Activated naive CD4-positive, alpha-beta T cell treated with Interleukin-2 at 50 U/mL for 16 hours (primary cell): ENCODE data around the gene ANTXRL.
A peak's percentile ranks its signal among the peaks of the same experiment; 100 is the strongest.
"Not testable (repeated sequence)": the region's sequence is repeated elsewhere in the genome, so short reads cannot be mapped to it uniquely, and the experiment has no call there.

Source experiments
- DNase-seq: peaks from one replicate; pipeline ENCODE4 v3.0.0-alpha.2; 2020

ANTXRL gene

DNA sequence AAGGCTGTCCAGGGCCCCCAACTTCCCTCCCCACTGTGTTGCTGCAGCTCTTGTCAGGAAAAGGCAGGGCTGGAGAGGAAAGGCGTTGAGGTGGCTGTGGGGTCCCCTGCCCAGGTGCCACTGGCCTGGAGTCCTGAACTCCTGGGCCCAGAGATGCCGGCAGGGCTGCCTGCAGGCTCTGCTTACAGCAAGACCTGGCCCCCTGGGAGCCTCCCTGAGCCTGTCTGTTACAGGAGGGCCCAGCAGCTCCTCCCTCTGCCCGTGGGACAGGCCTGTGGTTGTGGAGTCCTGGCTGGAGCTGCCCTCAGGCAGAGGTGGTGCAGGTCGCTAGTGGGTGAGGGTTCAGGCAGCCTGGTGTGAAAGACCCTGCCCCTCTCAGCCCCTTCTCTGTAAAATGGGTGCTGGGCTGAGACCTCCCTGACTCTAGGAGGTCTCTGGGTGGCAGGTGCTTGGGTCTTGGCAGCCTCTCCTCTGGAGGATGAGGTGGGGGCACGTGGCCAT, 9.9 kb downstream of the ANTXRL start:
- DNase-seq = peak; percentile 1

DNA sequence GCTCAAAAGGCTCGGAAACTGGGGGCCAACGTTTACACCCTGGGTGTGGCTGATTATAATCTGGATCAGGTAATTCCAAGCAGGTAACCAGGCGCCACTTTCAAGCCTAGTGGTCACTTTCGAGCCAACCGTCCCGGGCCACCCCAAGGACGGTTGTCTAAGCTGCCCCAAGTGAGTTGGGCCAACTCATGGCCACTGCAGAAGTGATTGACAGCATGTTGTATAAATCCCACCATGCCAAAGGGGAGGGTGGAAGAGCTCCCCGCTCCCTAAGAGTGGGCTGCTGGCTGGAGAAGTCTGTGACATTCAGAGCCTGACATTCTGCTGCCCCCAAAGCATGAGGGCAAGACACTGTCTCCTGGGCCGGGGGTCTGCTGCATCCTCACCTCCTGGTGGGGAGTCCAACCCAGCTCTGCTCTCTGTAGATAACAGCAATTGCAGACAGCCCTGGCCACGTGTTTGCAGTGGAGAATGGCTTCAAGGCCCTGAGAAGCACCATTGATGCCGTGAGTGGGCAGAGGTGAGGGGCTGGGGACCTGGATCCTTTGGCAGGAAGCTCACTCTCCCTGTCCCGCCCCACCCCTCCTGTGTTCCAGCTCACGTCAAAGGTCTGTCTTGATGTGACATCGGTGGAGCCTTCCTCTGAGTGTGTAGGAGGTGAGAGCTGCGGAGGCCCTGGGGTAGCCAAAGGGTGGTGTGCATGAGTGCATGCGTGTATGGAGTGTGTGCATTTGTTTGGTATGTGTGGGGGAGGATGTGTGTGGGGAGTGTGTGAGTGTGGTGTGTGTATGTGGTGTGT, 10.8 kb downstream of the ANTXRL start:
- DNase-seq = peak; percentile 24

DNA sequence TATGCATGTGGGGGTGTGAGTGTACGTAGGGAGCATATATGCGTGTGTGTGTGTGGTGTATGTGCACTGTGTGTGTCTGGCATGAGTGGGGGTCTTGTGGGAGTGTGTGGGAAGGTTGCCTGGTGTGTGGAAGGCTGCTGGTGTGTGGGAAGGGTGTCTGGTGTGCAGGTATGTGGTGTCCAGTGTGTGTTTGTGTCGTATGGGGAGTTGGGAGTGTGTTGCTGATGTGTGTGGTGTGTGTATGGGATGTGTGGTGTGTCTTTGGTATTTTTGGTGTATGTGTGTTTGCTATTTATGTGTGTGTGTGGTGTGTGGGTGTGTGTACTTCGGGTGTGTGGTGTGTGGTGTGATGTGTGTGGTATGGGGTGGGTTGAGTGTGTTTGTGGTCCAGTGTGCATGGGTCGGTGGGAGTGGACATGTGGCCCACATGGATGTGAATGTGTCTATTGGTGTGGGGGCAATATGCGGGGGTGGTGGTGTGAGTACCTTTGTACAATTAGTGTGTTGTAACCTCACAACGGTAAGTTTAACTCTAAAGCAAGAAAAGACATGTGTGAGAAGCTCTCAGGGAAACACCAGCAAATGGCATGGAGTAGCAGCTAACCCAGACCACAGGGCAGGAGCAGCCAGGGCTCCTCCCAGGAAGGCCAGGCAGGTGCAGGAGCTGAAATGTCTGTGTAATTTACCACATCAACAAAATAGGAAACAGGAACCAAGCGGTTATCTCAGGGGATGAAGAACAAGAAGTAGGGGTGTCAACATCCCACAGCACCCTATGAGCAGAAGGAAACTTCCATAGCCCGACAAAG, 11.9 kb downstream of the ANTXRL start:
- DNase-seq = peak; percentile 1

DNA sequence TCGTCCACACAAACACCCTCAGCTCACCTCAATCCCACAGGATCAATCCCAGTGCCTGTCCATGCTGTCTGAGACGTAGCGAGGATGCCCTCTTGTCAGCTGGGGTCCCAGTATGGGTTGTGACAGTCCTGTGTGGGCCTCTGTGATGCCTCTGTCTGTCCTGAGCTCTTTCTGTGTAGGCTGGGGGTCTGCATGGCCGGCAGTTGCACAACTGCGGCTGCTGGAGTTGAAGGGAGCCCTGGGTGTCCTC, 12.4 kb downstream of the ANTXRL start:
- DNase-seq = no peak

DNA sequence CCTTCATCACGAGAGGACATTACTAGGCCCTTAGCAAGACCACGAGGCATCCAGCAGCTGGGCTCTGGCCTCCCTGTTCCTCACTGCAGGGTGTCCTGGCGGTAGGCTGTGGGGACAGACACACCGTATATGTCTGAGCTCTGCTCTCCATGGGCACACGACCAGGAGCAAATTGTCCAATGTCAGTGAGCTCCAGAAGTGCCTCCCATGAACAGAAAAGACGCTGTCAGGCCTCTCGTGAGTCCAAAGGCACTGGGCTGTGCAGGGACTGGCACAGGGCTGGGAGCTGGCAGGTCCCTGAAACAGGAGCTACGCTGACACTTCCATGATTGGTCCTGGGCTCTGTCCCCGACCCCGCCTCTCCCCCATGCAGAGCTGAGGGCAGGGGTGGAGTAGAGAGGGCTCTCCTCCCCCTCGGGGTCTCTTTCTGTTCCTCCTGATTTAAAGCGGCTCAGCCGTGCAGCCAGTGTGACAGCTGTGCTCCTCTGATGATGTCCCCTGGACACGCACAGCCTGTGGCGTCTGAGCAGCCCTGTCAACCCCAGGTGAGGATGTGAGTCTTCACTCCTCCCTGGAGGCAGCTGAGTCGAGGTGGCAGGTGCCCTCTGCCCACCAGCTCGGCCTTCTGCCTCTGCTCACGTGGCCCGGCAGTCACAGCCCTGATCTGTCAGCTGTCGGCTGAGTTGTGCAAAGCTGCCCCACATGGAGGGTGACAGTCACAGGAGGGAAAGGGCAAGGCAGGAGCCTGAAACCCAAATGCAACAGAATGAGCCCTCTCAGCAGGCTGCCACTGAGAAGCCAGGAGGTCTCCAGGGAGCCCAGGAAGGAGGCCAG, 13.0 kb downstream of the ANTXRL start:
- DNase-seq = peak; percentile 2

DNA sequence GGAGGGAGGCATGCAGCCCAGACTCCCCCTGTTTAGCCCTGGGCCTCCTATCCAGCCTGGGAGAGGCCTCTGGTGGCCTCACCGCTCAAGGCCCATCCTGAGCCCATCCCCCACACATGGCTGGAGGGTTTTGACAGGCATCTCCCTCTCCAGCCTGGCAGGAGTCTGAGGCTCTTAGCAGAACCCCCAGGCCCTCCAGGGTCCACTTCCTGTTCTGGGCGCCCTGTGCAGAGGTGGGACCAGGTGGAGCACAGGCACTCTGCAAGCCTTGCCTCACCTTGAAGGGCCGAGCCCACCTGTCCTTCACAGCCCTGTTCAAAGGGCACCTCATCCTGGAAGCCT, 13.5 kb downstream of the ANTXRL start:
- DNase-seq = peak; percentile 1

DNA sequence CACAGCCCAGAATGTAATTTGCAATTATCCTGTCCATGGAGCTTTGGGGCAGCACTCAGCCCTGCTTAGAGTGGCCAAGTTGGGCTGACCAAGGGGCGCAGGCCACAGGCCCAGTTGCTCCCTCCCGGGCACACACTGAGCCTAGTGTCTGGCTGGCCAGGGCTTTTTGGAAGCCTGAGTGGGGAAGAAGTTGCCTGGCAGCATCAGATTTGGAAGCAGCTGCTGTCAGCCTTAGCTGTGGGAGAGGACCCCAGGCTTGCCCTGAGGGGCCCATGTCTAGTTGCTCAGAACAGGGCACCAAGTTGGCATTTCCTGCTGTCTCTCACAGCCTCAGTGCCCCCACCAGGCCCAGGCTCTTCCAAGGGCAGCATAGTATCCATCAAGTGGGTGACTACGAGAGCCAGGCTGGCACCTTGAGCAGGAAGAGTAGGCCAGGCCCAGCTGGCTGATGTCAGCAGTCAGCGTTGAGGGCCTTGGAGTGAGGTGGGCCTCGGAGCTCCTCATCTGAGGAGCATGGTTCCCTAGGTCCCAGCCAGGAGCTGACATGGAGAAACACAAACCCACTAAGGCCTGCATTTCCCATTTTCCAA, 14.4 kb downstream of the ANTXRL start:
- DNase-seq = peak; percentile 1

DNA sequence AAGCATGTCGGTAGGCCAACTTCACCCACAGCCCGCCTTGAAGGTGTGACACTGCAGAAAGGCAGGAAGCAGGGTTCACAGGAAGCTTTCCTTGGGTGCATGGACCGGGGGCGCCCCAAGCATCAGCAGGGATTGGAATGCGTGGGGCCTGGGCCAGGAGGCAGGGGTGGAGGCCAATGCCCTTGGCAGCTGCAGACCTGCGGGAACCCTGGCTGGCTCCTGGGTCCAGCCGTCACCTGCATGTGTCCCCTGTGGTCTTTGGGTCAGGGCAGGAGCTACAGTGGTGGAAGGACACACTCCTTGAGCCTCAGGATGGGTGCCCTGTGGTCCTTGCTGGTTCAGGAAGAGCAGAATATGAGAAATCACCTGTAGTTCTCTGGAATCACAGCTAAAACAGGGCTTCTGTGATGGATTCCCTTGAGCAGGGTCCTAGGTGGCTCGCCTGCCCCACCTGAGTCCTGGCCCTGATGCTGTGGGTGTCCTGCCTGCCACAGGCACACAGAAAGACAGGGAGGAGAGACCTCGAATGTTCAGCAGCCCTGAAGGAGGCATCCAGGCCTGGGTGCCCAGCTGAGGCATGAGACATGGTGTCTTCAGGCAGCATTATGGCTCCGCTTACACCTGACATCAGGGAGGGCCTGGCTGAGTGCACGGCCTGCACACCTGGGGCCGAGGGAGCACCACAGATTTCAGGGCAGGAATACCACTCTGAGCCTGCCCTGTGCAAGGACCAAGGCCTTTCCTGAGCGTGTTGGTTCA, 15.1 kb downstream of the ANTXRL start:
- DNase-seq = peak; percentile 1

DNA sequence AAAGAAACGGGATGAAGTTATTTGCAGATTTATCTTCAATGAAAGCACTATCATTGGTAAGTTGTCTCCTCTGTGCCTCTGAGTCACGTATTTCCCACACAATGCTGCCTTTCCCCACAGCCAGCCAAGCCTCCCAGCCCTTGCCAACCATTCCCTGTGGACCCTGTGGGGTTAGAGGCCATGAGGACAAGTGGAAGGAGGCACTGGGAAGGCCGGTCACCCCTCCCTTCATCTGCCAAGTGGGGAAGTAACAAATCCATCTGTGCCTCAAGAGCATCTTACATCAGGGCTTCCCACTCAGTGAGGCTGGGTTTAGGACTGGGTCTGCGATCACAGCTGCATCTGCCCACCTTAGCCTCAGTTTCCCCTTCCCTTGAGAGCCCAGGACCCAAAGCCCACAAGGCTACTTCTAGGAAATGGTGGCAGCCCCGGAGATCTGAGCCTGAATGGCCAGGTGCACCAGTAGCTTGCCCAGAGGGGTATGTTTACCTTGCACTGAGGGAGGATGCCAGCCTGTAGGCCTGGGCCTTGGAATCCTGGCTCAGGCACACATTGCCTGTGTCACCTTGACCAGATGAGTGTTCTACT, 16.1 kb downstream of the ANTXRL start:
- DNase-seq = peak; percentile 1

DNA sequence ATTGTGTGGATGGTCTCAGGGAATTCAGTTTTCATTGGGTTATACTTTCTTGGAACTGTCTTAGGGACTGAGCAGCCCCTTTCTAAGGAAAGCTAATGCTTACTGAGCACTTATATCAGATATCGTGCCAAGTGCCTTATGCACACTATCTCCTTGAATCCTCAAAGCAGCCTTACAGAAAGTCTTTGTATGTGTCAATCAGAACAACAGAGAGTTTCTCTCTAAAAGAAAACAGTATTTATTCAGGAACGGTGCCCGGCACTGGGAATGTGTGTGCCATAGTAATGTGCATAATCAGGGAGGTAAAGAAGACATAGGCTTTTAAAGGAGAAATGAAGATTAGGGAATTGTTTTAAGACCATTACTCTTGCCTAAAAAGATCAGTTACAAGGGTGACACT, 17.3 kb downstream of the ANTXRL start:
- peak; percentile 0 for DNase-seq

DNA sequence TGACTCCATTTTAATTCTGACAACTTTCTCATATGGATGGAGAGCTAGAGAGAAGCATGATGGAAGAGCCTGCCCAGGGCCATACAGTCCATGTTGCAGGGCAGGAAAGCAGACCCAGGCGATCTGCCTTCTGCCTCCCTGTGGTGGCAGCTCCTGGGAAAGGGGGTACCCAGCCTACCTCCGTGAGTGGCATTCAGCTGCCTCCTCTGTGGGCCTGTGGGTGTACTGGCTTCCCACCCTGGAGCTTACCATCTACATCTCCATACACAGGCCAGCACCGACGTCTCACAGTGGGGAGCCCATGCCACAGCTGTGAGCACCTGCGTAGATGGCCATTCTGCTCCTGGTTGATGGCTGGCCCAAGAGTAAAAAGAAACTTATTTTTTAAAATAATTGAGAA, 17.9 kb downstream of the ANTXRL start:
- not testable (repeated sequence) for DNase-seq

DNA sequence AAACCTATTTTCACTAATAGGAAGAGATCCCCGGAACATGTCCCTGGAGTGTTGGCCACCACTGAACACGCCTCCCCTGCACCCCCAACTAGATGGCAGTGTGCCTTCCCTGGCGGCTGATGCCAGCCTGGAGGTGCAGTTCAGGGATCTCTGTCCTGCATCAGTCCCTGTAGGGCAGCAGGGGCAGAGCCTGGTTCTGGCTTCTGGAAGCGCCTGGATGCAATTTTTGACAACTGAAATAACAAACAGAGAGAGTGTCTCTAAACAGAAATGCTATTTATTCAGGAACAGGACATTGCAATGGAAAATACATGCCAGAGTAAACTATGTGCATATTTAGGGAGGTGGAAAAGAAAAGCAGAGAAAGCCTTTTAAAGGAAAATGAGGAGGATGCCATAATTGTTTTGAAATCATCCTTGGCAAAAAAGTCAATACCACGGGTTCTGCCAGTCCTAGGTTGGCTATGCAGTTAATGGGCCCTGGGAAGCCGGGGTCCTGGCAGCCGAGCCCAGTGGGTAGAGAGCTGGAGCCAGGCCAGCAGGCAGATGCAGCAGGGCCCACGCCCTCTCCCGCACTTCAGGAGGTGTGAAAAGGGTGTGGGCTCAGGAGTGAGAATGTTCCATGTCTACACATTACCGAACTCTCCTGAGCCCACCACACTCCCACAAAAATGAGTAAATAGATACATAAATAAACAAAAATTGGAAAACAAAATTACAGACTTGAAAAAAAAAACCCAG, 18.5 kb downstream of the ANTXRL start:
- no peak for DNase-seq

DNA sequence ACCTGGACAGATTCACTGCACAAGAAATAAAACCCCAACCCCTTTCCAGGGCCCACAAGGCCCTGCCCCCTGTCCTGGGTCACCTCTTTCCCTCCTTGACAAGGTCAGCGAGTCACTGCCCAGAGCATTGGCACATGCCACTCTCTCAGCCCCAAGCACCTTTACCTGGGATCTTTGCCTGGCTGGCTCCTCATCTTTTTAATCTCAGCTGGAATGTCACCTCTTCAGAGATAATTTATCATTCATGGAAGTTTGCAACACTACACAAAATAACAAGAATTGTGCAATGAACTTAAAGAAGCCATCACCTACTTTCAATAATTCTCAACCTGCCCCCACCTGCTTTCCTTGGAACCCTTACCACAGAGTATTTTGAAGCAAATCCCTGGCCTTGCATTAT, 19.2 kb downstream of the ANTXRL start:
- no peak for DNase-seq

DNA sequence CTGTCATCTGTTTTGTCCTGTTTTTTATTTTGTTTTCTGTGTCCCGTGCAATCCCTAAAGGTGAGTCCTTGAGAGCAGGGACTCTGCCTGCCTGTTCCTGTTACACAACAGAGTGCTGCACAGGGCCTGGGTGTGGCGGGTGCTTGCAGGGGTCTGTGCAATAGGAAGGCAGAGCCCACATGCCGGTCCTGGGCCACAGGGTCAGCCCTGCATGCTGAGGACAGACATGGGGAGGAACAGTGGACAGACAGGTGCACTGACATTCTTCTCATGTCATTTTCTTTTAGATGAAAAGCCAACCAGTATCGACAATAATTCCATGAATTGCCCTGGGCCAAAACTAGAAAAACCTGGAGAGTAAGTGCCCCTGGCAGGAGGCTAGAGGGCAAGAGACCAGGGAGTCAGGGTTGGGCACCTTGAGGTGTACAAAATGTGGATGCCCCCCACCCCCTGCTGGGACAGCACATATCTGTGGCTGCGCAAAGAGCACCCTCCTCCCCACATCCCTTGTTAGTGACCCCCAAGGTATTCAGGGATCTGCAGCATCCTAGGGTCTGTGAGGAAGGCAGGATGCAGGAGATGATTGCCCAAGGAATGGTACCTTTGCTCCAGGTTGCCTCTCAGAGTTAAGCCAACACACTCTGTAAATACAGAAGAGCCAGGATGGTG, 19.9 kb downstream of the ANTXRL start:
- no peak for DNase-seq

DNA sequence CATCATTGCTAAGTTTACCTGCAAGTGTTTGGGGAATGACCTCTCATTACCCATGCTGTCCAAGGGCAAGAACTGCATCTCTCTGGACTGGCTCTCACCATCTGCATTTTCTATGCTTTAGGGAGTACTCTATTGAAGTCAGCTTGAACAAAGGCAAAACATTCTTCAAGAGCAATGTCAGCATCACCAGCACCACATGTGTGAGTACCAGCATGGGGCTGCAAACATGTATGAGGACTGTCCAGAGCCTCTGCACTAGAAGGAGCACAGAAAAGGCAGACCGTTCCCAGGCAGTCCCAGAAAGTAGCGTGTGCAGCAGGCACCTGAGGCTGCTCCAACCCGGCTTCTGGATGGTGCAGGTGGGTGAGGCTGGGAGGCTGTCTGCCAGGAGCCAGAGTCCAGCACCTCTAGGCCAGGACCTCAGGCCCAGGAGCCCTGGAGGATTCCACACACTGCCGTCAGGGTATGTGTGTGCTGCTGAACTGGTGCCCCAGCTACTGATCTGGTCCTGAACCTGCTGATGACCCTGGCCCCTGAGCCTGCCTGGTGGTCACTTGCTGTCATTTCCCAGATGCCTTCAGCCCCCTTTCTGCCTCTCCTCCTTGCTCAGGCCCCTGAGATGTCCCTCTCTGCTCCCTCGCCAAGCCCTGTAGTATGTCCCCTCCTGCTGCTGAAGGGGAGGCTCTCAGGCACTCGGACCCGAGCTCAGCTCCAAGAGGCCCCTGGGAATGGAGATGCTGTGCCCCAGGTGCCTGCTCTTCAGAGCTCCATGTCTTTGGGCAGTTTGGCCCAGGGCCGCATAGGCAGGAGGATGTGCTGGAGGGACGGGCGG, 20.7 kb downstream of the ANTXRL start:
- no peak for DNase-seq

DNA sequence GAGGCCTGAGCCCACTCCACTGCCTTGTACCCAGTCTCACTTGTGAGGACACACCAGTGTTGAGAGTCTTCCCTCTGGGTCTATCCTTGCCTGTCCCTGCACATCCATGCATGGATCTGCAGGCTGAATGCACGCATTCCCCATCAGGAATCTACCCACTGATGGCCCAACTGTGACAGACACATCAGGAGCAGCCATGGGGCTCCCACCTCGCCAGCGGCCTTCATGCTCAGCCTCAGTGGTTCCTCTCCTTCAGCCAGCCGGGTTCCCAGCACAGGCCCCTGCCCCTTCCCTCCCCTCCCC, 21.3 kb downstream of the ANTXRL start:
- DNase-seq = no peak

DNA sequence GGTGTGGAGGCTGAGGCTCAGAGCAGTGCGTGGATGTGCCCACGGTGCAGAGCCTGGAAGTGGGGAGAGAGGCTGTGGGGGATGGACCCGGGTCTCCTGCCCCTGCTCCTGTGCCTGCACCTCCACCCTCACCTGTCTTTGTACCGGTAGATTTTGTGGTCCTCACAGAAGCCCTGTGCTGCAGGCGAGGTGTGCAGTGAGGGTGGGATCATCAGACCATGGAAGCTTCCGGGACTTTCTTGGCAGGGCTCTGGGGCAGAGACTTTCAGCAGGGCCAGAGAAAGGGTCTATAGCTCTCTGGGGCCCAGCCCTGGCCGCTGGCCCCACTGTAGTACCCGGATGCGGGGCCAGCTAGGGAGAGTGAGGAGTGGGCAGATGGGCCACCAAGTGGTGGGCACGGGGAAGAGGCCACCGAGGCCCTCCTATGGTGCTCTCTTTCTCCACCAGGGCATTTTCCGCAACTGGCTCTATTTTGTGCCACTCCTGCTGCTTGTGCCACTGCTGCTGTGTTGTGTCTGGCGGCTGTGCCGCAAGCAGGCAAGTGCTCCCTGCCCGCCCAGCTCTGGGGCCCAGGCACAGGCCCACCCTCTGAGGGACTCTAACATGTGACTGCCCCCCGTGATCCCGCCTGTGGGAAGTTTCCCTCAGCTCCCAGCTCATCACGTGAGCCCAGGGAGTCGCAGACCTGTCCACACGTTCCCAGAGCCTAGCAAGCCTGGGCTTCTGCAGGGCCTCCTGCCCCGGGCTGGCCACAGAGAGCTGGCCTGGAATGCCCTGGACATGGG, 22.1 kb downstream of the ANTXRL start:
- peak; percentile 1 for DNase-seq

DNA sequence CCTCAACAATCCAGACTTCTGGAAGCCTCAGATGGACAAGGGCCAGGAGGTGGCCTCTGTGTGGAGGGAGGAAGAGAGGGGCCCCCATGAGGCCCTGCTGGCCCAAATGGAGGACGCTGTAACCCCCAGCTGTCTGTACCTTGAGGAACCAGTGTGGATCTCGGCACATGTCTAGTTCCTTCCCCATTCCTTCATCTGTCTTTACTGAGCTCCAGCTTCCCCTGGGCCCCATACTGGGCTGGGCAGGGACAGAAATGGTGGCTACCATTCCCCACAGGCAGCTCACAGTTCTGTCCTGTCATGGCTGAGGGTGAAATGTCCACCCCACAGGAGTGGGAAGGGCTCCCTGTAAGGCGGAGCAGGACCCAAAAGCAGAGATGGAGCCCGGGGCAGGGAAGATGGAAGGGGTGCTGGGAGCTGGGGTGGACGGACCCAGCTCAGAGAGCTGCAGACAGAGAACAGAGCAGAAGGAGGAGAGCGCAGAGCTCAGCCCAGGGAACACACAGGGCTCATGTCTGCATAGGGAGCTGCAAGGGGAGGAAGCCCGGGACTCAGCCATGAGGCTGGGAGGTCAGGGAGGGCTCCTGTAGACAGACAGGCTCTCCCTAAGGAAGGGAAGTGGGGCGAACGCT, 22.8 kb downstream of the ANTXRL start:
- peak; percentile 1 for DNase-seq

DNA sequence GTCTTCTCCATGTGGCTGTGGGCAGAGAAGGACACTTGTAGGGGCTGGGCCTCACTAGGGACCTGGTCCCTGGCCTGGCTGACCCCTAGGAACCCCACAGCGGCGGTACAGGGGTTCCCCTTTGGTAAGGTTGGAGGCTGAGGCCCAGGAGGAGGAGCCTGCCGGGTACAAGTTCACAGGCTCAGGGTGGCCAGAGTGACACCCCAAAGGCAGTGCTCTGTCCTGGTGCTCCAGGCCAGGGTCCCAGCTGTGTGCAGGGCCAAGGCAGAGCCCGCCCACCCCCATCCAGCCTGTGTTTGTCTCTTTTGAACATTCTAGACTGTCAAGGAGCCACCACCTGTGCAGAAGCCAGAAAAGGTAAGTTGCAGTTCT, 23.3 kb downstream of the ANTXRL start:
- DNase-seq = no peak
